Activated T-helper 17 cell treated with anti-CD3 and anti-CD28 coated beads, Interleukin-2, amount 50 U/mL, for 72 hours (primary cell): ENCODE measurements around the gene PDILT. TPM values are rescaled to one million over a fixed set of nuclear protein-coding genes. Genes with fewer than 3 reads are reported as not detected.
"Not testable (repeated sequence)": the region's sequence is repeated elsewhere in the genome, so short reads cannot be mapped to it uniquely, and the experiment has no call there.

Experiments
- ATAC-seq: fragments of 150-1000 bp; cut with Tn5 transposase; replicated peaks from 2 replicates; pipeline ENCODE4 v1.10.0; 2021; ENCODE audit warnings: mild to moderate bottlenecking, moderate library complexity
- H3K27ac Mint-ChIP-seq: one replicate; pipeline ENCODE4 v1.8.0; 2022; ENCODE audit warnings: mixed read lengths
- H3K27me3 Mint-ChIP-seq: one replicate; pipeline ENCODE4 v1.8.0; 2022; ENCODE audit warnings: mixed read lengths
- H3K36me3 Mint-ChIP-seq: one replicate; pipeline ENCODE4 v1.8.0; 2022; ENCODE audit warnings: low read depth, mild to moderate bottlenecking, mixed read lengths
- H3K4me1 Mint-ChIP-seq: one replicate; pipeline ENCODE4 v1.8.0; 2022; ENCODE audit warnings: mixed read lengths
- H3K4me3 Mint-ChIP-seq: one replicate; pipeline ENCODE4 v1.8.0; 2022; ENCODE audit warnings: mild to moderate bottlenecking, mixed read lengths
- H3K9me3 Mint-ChIP-seq: one replicate; pipeline ENCODE4 v1.8.0; 2022; ENCODE audit warnings: mixed read lengths
- total RNA-seq, 2 donors: library from RNA; stranded (reverse); gene quantifications; one replicate each; pipeline ENCODE4 v1.2.3, GENCODE V29; 2022

The PDILT gene
- total RNA-seq, 2 donors from 2014 or later = not detected

GRCh38 chr16:20329392-20330138 lies 75.0 kb downstream of the PDILT start:
- no peaks in the 10 kb centered on the region for H3K9me3 Mint-ChIP-seq
- no peak for ATAC-seq
- peaks cover 6% of the 10 kb centered on the region for H3K27me3 Mint-ChIP-seq
- H3K4me1 Mint-ChIP-seq = no peaks in the 10 kb centered on the region
- H3K4me3 Mint-ChIP-seq = no peak overlapping the region
- no peak overlapping the region for H3K27ac Mint-ChIP-seq
- no peaks in the 10 kb centered on the region for H3K36me3 Mint-ChIP-seq

GRCh38 chr16:20327444-20328041 lies 77.0 kb downstream of the PDILT start, which contains the start of gene GP2:
Gene GP2 (minus strand): TSS chr16:20327513. CDS start chr16:20326431, 1,082 bp downstream.
- no peaks in the 10 kb centered on the region for H3K4me1 Mint-ChIP-seq
- H3K27me3 Mint-ChIP-seq = peaks cover 3% of the 10 kb centered on the region
- no peak within 1 kb of the TSS for H3K27ac Mint-ChIP-seq
- no peaks in the 10 kb centered on the region for H3K9me3 Mint-ChIP-seq
- H3K4me3 Mint-ChIP-seq = no peak within 1 kb of the TSS
- ATAC-seq = no peak
- no peaks in the 10 kb centered on the region for H3K36me3 Mint-ChIP-seq

GRCh38 chr16:20326321-20326720 lies 78.2 kb downstream of the PDILT start:
- no peak for ATAC-seq
- H3K4me1 Mint-ChIP-seq = no peaks in the 10 kb centered on the region
- H3K4me3 Mint-ChIP-seq = no peak overlapping the region
- no peaks in the 10 kb centered on the region for H3K36me3 Mint-ChIP-seq
- H3K27me3 Mint-ChIP-seq = peaks cover 2% of the 10 kb centered on the region
- no peak overlapping the region for H3K27ac Mint-ChIP-seq
- no peaks in the 10 kb centered on the region for H3K9me3 Mint-ChIP-seq

- Mint-ChIP-seq H3K4me3 (no peak overlapping the region), H3K4me1 (no peaks in the 10 kb centered on the region), H3K27ac (no peak overlapping the region), H3K36me3 (no peaks in the 10 kb centered on the region), H3K9me3 (no peaks in the 10 kb centered on the region), H3K27me3 (peaks cover 3% of the 10 kb centered on the region)
- ATAC-seq = no peak
Observed at GRCh38 chr16:20325005-20325404, 79.5 kb downstream of the PDILT start.

- Mint-ChIP-seq H3K36me3 (no peaks in the 10 kb centered on the region), H3K27me3 (peaks cover 3% of the 10 kb centered on the region), H3K4me3 (no peak overlapping the region), H3K4me1 (no peaks in the 10 kb centered on the region), H3K27ac (no peak overlapping the region), H3K9me3 (no peaks in the 10 kb centered on the region)
- ATAC-seq = no peak
Observed at GRCh38 chr16:20323591-20324117, 80.9 kb downstream of the PDILT start.

GRCh38 chr16:20322696-20323095 lies 81.8 kb downstream of the PDILT start:
- Mint-ChIP-seq H3K4me3 (no peak overlapping the region), H3K4me1 (no peaks in the 10 kb centered on the region), H3K27me3 (peaks cover 3% of the 10 kb centered on the region), H3K27ac (no peak overlapping the region), H3K9me3 (no peaks in the 10 kb centered on the region), H3K36me3 (no peaks in the 10 kb centered on the region)
- no peak for ATAC-seq

DNA sequence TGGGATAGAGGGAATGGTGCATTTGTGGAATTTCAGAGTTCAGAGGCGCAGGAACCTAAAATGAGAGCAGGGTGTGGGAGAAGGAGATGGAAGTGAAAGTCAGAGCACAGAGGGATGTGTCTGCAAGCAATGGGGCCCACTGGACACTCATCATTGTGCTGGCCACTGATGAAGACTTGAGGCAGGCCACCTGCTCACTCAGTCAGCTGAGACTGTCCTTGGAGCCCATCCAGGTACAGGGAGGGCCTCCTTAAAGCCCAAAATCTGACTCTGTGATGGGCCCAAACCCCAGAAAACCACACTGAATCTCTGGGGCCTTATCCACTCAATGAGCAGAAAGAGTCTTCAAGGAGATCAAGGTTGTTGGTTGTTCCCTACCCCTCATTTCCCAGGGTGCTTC lies 82.9 kb downstream of the PDILT start:
- ATAC-seq = no peak
- no peaks in the 10 kb centered on the region for H3K4me1 Mint-ChIP-seq
- H3K27ac Mint-ChIP-seq = no peak overlapping the region
- no peaks in the 10 kb centered on the region for H3K36me3 Mint-ChIP-seq
- H3K9me3 Mint-ChIP-seq = no peaks in the 10 kb centered on the region
- H3K4me3 Mint-ChIP-seq = no peak overlapping the region
- H3K27me3 Mint-ChIP-seq = peaks cover 3% of the 10 kb centered on the region

- not testable (repeated sequence) for H3K36me3 Mint-ChIP-seq, H3K4me1 Mint-ChIP-seq, H3K27me3 Mint-ChIP-seq, H3K4me3 Mint-ChIP-seq, H3K9me3 Mint-ChIP-seq, ATAC-seq, H3K27ac Mint-ChIP-seq
Observed at GRCh38 chr16:20321051-20321450, 83.5 kb downstream of the PDILT start.

DNA sequence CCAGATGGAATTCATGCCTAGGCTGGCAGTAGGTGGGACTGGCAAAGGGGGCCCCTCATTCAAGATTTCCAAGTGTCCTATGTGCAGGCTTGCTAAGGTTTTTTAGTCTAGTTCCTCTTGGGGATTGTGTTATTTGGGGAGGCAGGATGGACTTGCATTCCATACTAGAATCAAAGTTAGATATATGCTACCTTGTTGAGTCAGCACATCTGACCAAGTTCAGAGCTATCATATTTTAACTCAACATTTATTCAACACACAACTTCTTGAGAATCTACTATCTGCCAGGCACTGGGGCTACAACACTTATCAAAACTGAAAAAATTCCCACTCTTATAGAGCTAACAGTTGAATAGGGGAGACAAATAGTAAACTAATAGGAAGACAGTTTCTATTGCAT lies 83.9 kb downstream of the PDILT start:
- no peak for ATAC-seq
- Mint-ChIP-seq H3K36me3 (no peaks in the 10 kb centered on the region), H3K27me3 (peaks cover 3% of the 10 kb centered on the region), H3K4me3 (no peak overlapping the region), H3K27ac (no peak overlapping the region), H3K4me1 (no peaks in the 10 kb centered on the region), H3K9me3 (no peaks in the 10 kb centered on the region)

DNA sequence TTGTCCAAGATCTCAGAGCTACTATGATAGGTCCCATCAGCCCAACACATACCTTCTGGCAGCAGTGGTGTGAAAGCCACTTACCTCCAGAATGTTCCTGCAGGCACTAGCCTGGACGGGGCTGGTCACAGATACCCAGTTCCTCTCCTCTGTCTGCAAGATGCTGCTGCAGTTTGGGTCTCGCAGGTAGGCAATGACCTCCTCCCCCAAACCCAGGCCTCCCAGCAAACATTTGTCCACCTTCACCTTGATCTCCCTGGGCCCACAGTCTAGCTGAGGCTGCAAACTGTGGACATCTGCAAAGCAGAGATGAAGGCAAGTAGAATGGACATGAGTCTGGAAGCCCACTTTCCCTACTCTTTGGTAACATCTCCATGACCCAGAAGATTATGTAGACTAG lies 84.4 kb downstream of the PDILT start:
- Mint-ChIP-seq H3K4me3 (no peak overlapping the region), H3K4me1 (no peaks in the 10 kb centered on the region), H3K36me3 (no peaks in the 10 kb centered on the region), H3K27me3 (peaks cover 3% of the 10 kb centered on the region), H3K9me3 (no peaks in the 10 kb centered on the region), H3K27ac (no peak overlapping the region)
- no peak for ATAC-seq

- no peak overlapping the region for H3K27ac Mint-ChIP-seq
- no peak for ATAC-seq
- H3K9me3 Mint-ChIP-seq = no peaks in the 10 kb centered on the region
- H3K4me3 Mint-ChIP-seq = no peak overlapping the region
- H3K4me1 Mint-ChIP-seq = no peaks in the 10 kb centered on the region
- no peaks in the 10 kb centered on the region for H3K36me3 Mint-ChIP-seq
- H3K27me3 Mint-ChIP-seq = peaks cover 3% of the 10 kb centered on the region
Observed at GRCh38 chr16:20319406-20319805, 85.1 kb downstream of the PDILT start.

GRCh38 chr16:20318437-20318836 lies 86.1 kb downstream of the PDILT start:
- Mint-ChIP-seq H3K36me3 (no peaks in the 10 kb centered on the region), H3K4me3 (no peak overlapping the region), H3K9me3 (no peaks in the 10 kb centered on the region), H3K27ac (no peak overlapping the region), H3K27me3 (peaks cover 3% of the 10 kb centered on the region), H3K4me1 (no peaks in the 10 kb centered on the region)
- no peak for ATAC-seq

DNA sequence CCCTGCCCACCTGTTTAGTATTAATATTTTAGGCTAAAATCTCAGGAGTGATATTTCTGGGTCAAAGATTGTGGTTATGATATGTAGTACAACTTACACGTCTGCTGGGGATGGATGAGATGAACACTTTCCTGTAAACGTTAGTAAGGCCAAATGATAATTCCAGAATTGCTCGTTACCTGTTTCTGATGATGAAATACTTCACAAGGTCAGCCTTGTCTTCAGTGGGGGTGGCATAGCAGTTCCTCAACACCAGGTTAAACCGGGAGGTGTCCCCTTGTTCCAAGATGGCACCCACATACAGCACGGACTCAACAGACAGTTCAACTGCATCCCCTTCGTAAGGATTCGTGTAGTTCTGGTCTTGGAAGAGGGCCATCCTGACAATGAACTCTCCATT lies 86.5 kb downstream of the PDILT start:
- Mint-ChIP-seq H3K4me1 (no peaks in the 10 kb centered on the region), H3K27ac (no peak overlapping the region), H3K4me3 (no peak overlapping the region), H3K27me3 (peaks cover 3% of the 10 kb centered on the region), H3K9me3 (no peaks in the 10 kb centered on the region), H3K36me3 (no peaks in the 10 kb centered on the region)
- ATAC-seq = no peak

GRCh38 chr16:20317117-20317516 lies 87.4 kb downstream of the PDILT start:
- Mint-ChIP-seq H3K4me1 (no peaks in the 10 kb centered on the region), H3K27ac (no peak overlapping the region), H3K9me3 (no peaks in the 10 kb centered on the region), H3K4me3 (no peak overlapping the region), H3K27me3 (peaks cover 3% of the 10 kb centered on the region), H3K36me3 (no peaks in the 10 kb centered on the region)
- no peak for ATAC-seq

- ATAC-seq = no peak
- no peak overlapping the region for H3K4me3 Mint-ChIP-seq
- H3K27ac Mint-ChIP-seq = no peak overlapping the region
- H3K4me1 Mint-ChIP-seq = no peaks in the 10 kb centered on the region
- H3K36me3 Mint-ChIP-seq = no peaks in the 10 kb centered on the region
- H3K9me3 Mint-ChIP-seq = no peaks in the 10 kb centered on the region
- H3K27me3 Mint-ChIP-seq = peaks cover 3% of the 10 kb centered on the region
Observed at GRCh38 chr16:20316715-20317114, 87.8 kb downstream of the PDILT start.
